Stimulated activated CD4-positive, alpha-beta T cell treated with anti-CD3 and anti-CD28 coated beads, TNF-alpha, amount 100 ng/mL, for 1 hour (primary cell): ENCODE results near the gene POLR2L.

Source experiments
- DNase-seq, 3 donors: peaks; one replicate each; pipeline ENCODE4 v3.0.0-alpha.2; 2020; ENCODE audit warnings: low read depth in 3 of 3, low spot score in 1 of 3

The POLR2L gene

DNA sequence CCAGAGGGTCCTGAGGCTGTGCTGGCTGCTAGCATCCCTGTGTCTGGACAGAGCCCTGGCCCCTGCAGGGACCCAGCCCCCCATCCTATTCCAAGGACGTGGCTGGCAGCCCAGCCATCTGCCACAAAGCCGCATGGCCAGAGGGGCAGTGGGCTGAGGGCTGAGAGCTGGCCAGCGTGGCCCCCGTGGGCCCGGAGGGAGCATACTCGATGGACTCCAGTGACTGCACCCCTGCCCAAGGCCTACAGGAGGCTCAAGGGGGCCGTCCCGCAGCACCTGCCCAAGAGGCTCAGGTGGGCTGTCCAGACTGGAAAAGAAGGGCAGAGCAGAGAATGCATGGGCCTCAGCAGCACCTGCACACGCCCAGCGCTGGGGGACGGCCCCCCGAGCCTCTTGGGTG lies 13.5 kb upstream of the POLR2L start:
- no peak for DNase-seq

DNA sequence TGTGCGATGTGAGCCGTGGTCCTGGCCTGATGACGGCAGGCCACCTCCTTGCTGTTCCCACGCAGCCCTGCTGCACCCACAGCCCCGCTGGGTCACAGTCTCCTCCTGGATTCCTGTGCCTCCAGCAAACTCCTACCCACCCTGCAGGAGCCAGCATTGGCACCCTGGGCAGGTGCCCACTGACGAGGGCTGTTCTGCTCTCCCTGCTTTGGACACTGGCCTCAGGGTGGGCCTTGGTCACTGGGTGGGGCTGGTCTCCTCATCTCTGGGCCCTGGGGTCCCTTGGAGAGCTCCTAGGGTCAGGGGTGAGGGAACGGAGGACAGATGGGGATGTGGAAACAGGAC lies 13.0 kb upstream of the POLR2L start:
- no peak for DNase-seq

DNA sequence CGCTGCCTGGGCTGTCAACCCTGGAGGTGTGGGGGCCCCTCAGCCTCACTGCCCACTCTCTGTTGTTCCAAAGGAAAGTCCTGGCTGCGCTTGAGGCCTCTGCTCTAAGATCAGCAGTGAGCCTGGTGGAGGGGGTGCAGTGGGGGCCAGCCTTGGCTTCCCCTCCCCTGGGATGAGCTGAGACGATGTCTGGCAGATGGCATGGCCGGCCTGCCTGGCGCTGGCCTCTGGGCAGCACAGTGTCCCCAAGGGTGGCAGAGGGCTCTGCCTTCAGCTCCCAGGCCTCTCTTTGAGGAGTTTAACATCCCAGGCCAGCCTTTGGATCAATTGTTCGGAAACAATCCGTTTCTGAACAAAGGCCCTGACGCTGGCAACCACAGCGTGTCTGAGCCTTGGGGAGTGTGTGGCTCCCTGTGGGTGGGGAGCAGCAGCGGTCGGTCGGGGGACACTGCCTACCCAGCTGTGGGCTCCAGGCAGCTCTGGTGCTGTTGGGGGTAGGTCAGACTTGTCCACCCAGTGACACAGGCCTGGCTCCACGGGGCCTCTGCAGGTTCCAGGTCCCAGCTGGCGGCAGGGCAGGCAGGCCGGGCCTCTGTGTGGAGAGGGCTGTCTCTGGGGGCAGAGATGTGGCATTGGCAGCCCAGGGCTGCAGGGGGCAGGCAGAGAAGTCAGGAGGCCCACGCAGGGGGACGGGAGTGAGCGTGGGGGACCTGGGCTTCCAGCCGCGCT lies 12.4 kb upstream of the POLR2L start:
- DNase-seq: no peak

DNA sequence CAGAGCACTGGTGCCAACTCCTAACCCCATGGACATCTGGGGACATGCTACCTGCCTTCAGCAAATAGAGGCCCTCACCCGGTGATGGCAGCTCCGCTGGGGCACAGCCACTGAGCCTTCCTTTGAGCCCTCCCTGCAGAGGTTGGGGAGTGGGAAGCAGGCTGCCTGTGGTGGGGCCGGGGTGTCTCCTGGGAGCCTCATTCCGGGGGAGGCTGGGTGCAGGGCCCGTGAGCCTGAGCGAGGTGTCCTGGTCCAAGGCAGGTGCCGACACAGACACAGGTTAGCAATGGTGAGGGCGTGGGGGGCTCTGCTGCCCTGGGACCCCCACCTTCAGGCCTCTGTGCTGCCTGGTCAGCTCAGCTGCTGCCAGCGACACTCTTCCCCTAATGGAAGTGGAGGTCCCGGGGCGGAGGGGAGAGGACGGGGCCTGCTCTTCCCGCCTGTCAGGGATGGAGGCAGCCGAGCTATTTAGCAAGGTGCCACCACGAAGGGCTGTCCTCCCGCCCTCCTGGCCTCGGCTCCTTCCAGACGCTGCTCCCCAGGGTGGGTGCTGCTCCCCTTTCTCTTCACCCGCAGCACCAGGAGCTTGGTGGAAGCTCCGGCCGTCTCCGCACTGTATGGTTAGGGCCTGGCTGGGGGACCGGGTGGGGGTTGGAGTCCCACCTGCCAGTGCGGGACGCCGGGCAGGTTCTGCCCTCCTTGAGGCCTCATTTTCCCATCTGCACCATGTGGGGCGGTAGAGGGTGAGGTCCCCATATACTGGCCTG lies 11.5 kb upstream of the POLR2L start:
- DNase-seq: no peak

- DNase-seq: no peak
Measured at GRCh38 chr11:852762-853161, 10.4 kb upstream of the POLR2L start.

DNA sequence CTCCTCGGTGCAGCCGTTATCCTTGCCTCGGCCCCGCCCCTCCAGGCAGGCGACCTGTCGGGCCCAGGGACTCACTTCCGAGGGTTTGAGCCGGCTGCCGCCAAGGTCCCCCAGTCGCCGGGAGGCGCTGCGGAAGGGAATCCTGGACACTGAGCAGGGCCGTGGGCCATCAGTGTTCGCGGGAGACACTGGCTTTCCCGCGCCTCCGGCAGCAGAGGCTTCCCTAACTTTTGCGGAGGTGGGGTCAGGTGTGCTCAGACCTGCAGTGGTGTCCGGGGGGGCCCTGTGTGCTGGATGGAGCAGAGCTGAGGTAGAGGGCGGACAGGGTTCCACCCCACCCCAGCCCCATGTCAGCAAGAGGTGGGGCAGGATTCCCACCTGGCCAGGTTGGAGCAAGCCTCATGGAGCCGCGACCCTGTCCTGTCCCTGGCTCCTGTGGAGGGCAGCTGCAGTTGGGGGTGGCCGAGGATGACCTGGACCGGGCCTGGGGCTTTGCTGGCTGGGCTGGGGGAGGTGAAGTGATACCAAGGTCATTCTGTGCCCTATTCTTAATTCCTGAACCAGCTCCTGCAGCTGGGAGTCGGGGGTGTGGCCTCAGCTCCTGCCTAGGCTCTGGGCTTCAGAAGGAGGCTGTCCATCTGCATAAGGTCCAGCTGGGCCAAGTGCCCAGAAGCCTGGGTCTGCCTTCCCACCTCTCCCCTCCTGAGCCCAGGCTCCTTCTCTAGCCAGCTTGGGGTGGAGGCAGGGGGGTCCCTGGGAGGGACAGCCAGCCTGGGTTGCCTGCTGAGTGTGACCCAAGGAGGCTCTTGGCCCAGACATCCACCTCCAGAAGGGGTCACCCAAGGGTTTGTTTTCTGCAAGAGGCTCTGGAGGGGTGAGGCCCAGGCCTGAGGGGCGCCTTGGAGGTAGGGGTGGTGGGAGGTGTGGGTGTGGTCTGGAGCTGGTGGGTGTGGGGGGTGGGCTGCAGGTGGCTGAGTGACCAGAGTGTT lies 8.7 kb upstream of the POLR2L start:
- DNase-seq: no peak

- no peak for DNase-seq
Measured at GRCh38 chr11:849951-850774, 7.8 kb upstream of the POLR2L start.

DNA sequence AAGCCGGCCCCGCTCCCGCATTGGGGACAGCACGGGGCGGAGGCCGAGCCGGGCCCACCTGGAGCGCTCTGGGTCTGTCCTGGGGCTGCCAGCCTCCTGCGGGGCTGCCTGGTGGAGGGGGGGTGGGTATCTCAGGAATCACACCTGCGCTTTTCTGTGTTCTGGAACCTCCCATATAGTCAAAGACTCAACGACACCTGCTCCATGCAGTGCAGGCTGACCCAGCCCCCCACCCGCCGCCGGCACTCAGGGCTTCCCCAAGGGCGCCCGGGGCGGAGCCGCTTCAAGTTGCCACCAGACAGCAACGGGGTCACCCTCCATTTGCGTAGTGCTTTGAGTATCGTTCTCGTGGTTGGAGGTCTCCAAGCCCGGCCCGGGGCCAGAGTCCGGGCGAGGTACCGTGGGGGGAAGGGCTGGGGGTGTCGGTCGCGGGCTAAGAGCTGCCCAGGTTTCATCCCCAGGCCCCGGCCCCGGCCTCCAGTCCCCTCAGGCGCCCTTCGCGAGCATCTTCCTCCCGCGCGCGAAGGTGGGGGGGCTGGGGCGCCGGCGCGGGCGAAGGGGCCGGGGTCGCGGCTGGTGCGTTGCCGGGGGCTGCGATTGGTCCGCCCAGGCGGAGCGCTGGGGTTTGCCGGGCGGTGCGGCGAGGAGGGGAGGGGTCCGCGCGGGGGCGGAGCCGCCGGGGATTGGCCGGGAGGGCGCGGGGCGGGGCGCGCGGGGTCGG lies 6.9 kb upstream of the POLR2L start:
- no peak for DNase-seq

DNA sequence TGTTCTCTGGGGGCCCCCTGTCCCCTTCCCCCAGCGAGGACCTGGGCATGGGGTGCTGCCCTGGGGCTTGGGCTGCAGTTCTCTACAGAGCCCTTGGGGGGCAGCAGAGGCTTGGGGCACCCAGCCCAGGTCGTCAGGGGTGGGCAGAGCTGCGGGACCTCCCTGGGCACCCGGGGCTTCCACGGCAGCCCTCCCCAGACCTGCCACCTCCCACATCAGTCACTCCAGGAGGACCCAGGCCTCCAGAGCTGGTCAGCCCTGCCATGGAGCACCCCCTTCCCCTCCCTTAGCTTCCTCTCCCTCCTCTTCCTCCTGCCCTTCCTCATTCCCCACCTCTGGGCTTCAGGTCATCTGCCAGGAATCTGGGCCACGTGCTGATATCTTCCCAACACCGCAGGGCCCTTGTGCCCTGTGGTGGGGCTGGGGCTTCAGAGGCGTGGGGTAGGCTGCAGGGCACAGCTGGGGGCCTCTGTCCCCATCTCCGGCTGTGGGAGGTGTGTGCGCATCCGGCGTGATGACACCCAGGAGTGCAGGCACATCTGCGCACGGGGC lies 6.1 kb upstream of the POLR2L start:
- DNase-seq: peak; percentile 12 to 60 (median 37)

DNA sequence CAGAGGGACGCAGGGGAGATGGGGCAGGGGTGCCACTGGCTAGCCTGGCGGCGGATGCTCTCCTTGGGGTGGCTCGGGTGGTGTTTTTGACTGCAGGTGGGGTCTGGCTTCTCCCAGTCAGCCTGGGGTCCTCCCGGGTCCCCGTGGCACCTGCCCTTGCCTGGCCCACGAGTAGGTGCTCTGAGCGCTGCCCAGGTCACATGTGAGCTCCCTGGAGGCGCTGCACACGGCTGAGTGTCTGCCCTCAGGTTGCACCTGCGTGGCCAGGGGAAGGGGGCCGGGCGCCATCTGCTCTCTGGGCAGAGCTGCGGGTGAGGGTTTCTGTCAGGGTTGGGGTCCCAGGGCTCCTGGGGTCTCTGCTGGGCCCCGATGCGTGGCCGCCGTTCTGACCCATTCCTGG lies 5.5 kb upstream of the POLR2L start:
- no peak for DNase-seq

- DNase-seq: no peak
Measured at GRCh38 chr11:846496-847098, 4.3 kb upstream of the POLR2L start.

GRCh38 chr11:845872-846495 lies 3.7 kb upstream of the POLR2L start:
- no peak for DNase-seq

DNA sequence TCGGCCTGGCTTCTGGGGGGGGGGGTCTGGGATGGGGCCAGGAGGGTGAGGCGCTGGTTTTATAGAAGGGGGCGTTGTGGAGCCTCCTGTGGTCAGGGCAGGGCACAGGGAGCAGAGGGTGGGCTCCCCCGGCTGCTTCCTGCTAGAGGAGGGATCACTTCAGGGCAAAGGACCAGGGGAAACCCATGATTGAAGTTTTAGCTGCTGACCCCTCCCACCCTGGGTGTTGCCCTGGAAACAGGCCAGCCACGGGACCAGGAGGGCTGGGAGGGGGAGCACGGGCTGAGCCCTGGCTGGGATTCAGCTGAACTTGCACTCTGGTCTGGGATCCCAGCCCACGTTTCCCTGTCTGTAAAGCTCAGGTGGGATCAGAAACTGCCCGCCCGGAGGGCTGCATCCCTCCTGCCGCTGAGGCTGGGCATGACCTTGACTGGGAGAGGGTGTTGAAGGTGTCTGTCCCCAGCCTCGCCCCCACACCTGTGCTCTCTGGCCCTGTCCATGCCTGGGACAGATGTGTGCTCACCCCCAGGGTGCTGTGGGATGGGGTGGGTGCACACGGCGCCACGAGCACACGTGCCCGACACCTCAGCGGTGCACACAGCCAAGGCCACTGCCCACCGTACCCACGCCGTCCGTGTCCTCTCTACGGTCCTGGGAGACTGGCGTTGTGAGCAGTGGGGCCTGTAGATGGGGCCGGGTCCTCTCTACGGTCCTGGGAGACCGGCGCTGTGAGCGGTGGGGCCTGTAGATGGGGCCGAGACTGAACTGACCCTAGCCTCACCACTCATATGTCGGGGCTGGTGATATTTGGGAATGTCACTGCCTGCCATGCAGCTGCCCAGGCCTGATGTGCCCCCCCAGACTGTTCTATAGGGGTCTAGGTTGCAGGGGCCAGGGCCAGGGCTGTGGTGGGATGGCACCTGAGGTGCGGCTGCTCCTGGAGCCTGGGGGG lies 2.6 kb upstream of the POLR2L start:
- no peak for DNase-seq

GRCh38 chr11:843818-844692 lies 1.7 kb upstream of the POLR2L start:
- DNase-seq: no peak

DNA sequence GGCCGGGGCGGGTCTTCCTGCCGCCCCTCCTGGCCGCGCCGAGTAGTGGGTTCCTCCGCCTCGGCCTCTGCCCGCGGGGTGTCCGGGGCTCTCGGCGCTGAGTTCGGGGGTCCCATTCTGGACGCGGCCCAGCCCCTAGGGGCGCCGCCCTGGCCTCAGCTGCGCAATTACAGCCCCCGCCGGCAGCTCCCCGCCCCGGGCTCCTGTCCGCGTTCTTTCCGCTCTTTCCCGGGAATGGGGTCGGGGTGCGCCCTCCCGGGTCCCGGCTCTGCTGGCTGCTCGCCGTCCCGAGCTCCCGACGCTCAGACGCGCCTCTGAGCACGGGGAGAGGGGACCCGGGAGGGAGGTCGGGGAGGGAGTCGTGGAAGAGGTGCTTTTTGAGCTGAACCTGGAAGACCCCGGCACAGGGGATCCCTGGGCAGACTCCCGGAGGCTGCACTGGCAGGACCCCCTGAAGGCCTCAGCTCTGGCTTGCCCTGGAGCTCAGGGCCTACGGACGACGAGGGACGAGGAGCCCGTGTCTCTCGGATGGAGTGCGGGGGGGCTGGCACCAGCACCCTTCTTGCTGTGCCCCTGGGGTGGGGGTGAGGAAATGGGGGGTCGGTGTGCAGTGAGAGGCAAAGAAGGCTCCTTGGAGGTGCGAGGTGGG lies 881 bp upstream of the POLR2L start:
- no peak for DNase-seq

GRCh38 chr11:841981-842369 lies 354 bp downstream of the POLR2L start:
- DNase-seq: no peak
